IMR-90 (cell line): ENCODE data around the gene TCF7L2. TPM values are rescaled to one million over a fixed set of nuclear protein-coding genes. Genes with fewer than 3 reads are reported as not detected.

Experiments used
- ATAC-seq: fragments of 200-7000 bp; cut with Tn5 transposase; 2 replicates; pipeline ENCODE4 v1.9.1; 2020; ENCODE audit warnings: low read depth, mild to moderate bottlenecking, moderate library complexity
- BruUV-seq: library from RNA; stranded (reverse); fragments of 400-500 nt; replicated peaks from 2 replicates; lab custom pipeline; 2021; lab: Mats Ljungman, UMichigan
- CTCF ChIA-PET: fragments of 300-600 bp; formaldehyde crosslinking; extraction: SDS; loops from one replicate; lab custom pipeline; 2021; ENCODE audit warnings: antibody characterized with exemption; lab: Yijun Ruan, JAX
- POLR2A ChIA-PET: fragments of 300-600 bp; sonication (Branson Sonifier 250); formaldehyde crosslinking; loops from one replicate; lab custom pipeline; 2022; ENCODE audit warnings: antibody characterized with exemption; ENCODE audit not compliant: unreplicated experiment; lab: Charles Lee
- DNase-seq: peaks from one replicate; pipeline ENCODE4 v3.0.0; 2013
- H2AFZ ChIP-seq: replicated peaks from 2 replicates; pipeline ENCODE3; 2013; ENCODE audit warnings: low read length, mild to moderate bottlenecking; ENCODE audit not compliant: poor library complexity
- H2AK5ac ChIP-seq: 2 replicates; pipeline ENCODE4 v1.6.1; 2013; ENCODE audit warnings: low read depth, low read length, inconsistent platforms
- H2AK9ac ChIP-seq: replicated peaks from 2 replicates; pipeline ENCODE3; 2013; ENCODE audit warnings: mild to moderate bottlenecking, low read depth, low read length, moderate library complexity; ENCODE audit not compliant: poor library complexity
- H2BK120ac ChIP-seq: 2 replicates; pipeline ENCODE4 v1.6.1; 2013; ENCODE audit warnings: low read depth, low read length, inconsistent platforms
- H2BK15ac ChIP-seq: 3 replicates; pipeline ENCODE4 v1.6.1; 2013; ENCODE audit warnings: low read depth, low read length, inconsistent platforms
- H2BK20ac ChIP-seq: 2 replicates; pipeline ENCODE4 v1.6.1; 2013; ENCODE audit warnings: low read depth, mild to moderate bottlenecking, inconsistent platforms, low read length, moderate library complexity
- H2BK5ac ChIP-seq: 2 replicates; pipeline ENCODE4 v1.6.1; 2013; ENCODE audit warnings: mild to moderate bottlenecking, low read depth, low read length, inconsistent platforms; ENCODE audit not compliant: poor library complexity, severe bottlenecking
- H3K14ac ChIP-seq: replicated peaks from 2 replicates; pipeline ENCODE4 v1.6.1; 2013; ENCODE audit warnings: low read depth, low read length, inconsistent platforms
- H3K18ac ChIP-seq: 2 replicates; pipeline ENCODE4 v1.6.1; 2013; ENCODE audit warnings: low read depth, low read length, control low read depth
- H3K23ac ChIP-seq: 2 replicates; pipeline ENCODE4 v1.6.1; 2013; ENCODE audit warnings: low read depth, low read length, inconsistent platforms
- H3K27ac ChIP-seq: 2 replicates; pipeline ENCODE4 v1.5.1; 2013; ENCODE audit warnings: mild to moderate bottlenecking, control low read depth, low read length; ENCODE audit not compliant: insufficient read depth
- H3K27me3 ChIP-seq: 2 replicates; pipeline ENCODE4 v1.6.1; 2013; ENCODE audit warnings: low read length; ENCODE audit not compliant: control insufficient read depth, insufficient read depth
- H3K36me3 ChIP-seq: 2 replicates; pipeline ENCODE4 v1.6.1; 2013; ENCODE audit warnings: low read length, mixed read lengths; ENCODE audit not compliant: control insufficient read depth, insufficient read depth
- H3K4ac ChIP-seq: 2 replicates; pipeline ENCODE4 v1.6.1; 2013; ENCODE audit warnings: low read depth, low read length, inconsistent platforms
- H3K4me1 ChIP-seq: 2 replicates; pipeline ENCODE4 v1.6.1; 2013; ENCODE audit warnings: low read length, mixed read lengths; ENCODE audit not compliant: control insufficient read depth, insufficient read depth
- H3K4me2 ChIP-seq: 2 replicates; pipeline ENCODE4 v1.6.1; 2013; ENCODE audit warnings: low read depth, mild to moderate bottlenecking, control low read depth, low read length, moderate library complexity
- H3K4me3 ChIP-seq: 2 replicates; pipeline ENCODE4 v1.5.1; 2013; ENCODE audit warnings: low read depth, mild to moderate bottlenecking, control low read depth, low read length, moderate library complexity; ENCODE audit not compliant: insufficient read depth
- H3K56ac ChIP-seq: 2 replicates; pipeline ENCODE4 v1.6.1; 2013; ENCODE audit warnings: low read length, inconsistent platforms; ENCODE audit not compliant: insufficient read depth; ENCODE audit errors: extremely low read depth
- H3K79me1 ChIP-seq, 2 experiments: 2 replicates each; pipeline ENCODE4 v1.6.1; 2013; ENCODE audit warnings: low read length in 2 of 2, inconsistent platforms in 1 of 2, low read depth in 1 of 2
- H3K9ac ChIP-seq: 2 replicates; pipeline ENCODE4 v1.6.1; 2013; ENCODE audit warnings: low read depth, low read length, control low read depth
- H3K9me1 ChIP-seq: 2 replicates; pipeline ENCODE4 v1.6.1; 2013; ENCODE audit warnings: low read length, inconsistent platforms; ENCODE audit not compliant: insufficient read depth
- H3K9me3 ChIP-seq: 2 replicates; pipeline ENCODE4 v1.6.1; 2013; ENCODE audit warnings: low read length; ENCODE audit not compliant: control insufficient read depth, insufficient read depth
- H4K20me1 ChIP-seq: 2 replicates; pipeline ENCODE4 v1.6.1; 2013; ENCODE audit warnings: low read length, inconsistent platforms; ENCODE audit not compliant: insufficient read depth
- H4K5ac ChIP-seq: 2 replicates; pipeline ENCODE4 v1.6.1; 2013; ENCODE audit warnings: mild to moderate bottlenecking, low read depth, low read length, control low read depth
- H4K8ac ChIP-seq, 2 experiments: 2 replicates each; pipeline ENCODE4 v1.6.1; 2013; ENCODE audit warnings: low read depth in 2 of 2, low read length in 2 of 2, control low read depth in 1 of 2, inconsistent platforms in 1 of 2
- H4K91ac ChIP-seq: 2 replicates; pipeline ENCODE4 v1.6.1; 2013; ENCODE audit warnings: low read depth, low read length, inconsistent platforms; ENCODE audit not compliant: insufficient read depth
- CEBPB ChIP-seq: IDR thresholded peaks from 2 replicates; pipeline ENCODE4 v1.6.1; 2012; ENCODE audit warnings: low read depth, low read length, improper control_type of control experiment
- MAFK ChIP-seq: IDR thresholded peaks from 2 replicates; pipeline ENCODE4 v1.6.1; 2012; ENCODE audit warnings: low read depth, low read length, improper control_type of control experiment
- WGBS, 2 experiments: methylation state at CpG; one replicate each; pipeline versions ENCODE4 v1.1.5 to v1.1.7; 2013; ENCODE audit warnings: missing lambda C conversion rate in 2 of 2; ENCODE audit not compliant: insufficient read length in 1 of 2; ENCODE audit errors: extremely low coverage in 2 of 2; 5-methylcytosine and 5-hydroxymethylcytosine counted together
- dilution Hi-C: fragments of 300-500 bp; cut with HindIII; formaldehyde crosslinking; loops from one replicate; pipeline ENCODE4 v1.14.3; 2018; ENCODE audit warnings: low sequenced_read_pairs; ENCODE audit not compliant: unreplicated experiment
- in situ Hi-C: fragments of 300-500 bp; cut with MboI; formaldehyde crosslinking; loops from 3 replicates; pipeline ENCODE4 v1.14.3; 2019; ENCODE audit warnings: low sequenced_read_pairs, inconsistent platforms, mixed read lengths
- intact Hi-C: fragments of 100-400 bp; cut with micrococcal nuclease; formaldehyde crosslinking; loops from 2 replicates; pipeline ENCODE4 v1.10.0; 2022
- polyA plus RNA-seq, 3 experiments: library from polyadenylated mRNA; depleted of rRNA; stranded (reverse); fragments of >200 nt; gene quantifications; 2 replicates each; pipeline ENCODE4 v1.2.3, GENCODE V29; 2012; ENCODE audit warnings: low replicate concordance in 1 of 3
- total RNA-seq: library from RNA; depleted of rRNA; stranded (reverse); fragments of >200 nt; gene quantifications from 2 replicates; pipeline ENCODE4 v1.2.3, GENCODE V29; 2012

TCF7L2 gene
- total and polyA plus RNA-seq, 2 of the 4 experiments (the other 2 are of a cell fraction), result 1.3 to 12.2 TPM

GRCh38 chr10:113132591-113133121 is 182.6 kb downstream of the TCF7L2 start:
- in situ Hi-C loops, result loop anchor here (10.0 to 25.0 kb wide), 2 partner anchors 252 to 570 kb away; no protein-coding TSS in a partner anchor
- no CpG with 5 or more reads among the region's 11 CpGs for WGBS, 2 experiments
- no peak overlapping the region for H3K23ac ChIP-seq
- no peak overlapping the region for H2AFZ ChIP-seq
- H3K4me1 ChIP-seq, result peaks cover 14% of the 10 kb centered on the region
- BruUV-seq, result no TSS peak
- no peak overlapping the region for H2BK5ac ChIP-seq
- 0 out of 2 replicates have a peak overlapping the region, but pooled peaks have one; percentile 23 for H2BK20ac ChIP-seq
- H3K27ac ChIP-seq, result peak overlapping the region; percentile 84; the same call in 1 of the 2 replicates
- peak overlapping the region; percentile 31; the same call in 1 of the 2 replicates for H3K18ac ChIP-seq
- H4K91ac ChIP-seq, result no peak overlapping the region
- intact Hi-C loops, result no loop called here
- H3K9me1 ChIP-seq, result peaks cover 13% of the 10 kb centered on the region
- H3K4me3 ChIP-seq, result no peak overlapping the region
- TF ChIP-seq MAFK (no peak), CEBPB (0 out of 2 replicates have a peak, but pooled peaks have one; percentile 11)
- no peak overlapping the region for H2AK5ac ChIP-seq
- H4K20me1 ChIP-seq, result peaks cover 10% of the 10 kb centered on the region; the same call in 1 of the 2 replicates
- DNase-seq (peak; percentile 32), ATAC-seq (peak; percentile 30)
- H3K56ac ChIP-seq, result no peak overlapping the region
- H2BK120ac ChIP-seq, result no peak overlapping the region
- peak overlapping the region; percentile 19; the same call in 1 of the 2 replicates for H3K4me2 ChIP-seq
- H3K9me3 ChIP-seq, result no peaks in the 10 kb centered on the region
- dilution Hi-C loops, result no loop called here
- H3K27me3 ChIP-seq, result no peaks in the 10 kb centered on the region
- H3K9ac ChIP-seq, result no peak overlapping the region
- CTCF ChIA-PET, result interaction anchor here (1.3 kb wide), 1 partner anchor 253 kb away, joined by 6 read pairs; no protein-coding TSS in a partner anchor
- H3K14ac ChIP-seq, result no peak overlapping the region
- POLR2A ChIA-PET, result no interaction called here
- H3K79me1 ChIP-seq, result peaks cover 18 to 30% of the 10 kb centered on the region in 2 experiments
- no peak overlapping the region for H4K5ac ChIP-seq
- no peak overlapping the region for H3K4ac ChIP-seq
- peaks cover 2% of the 10 kb centered on the region; the same call in 1 of the 2 replicates for H3K36me3 ChIP-seq
- H2AK9ac ChIP-seq, result no peak overlapping the region
- H4K8ac ChIP-seq, result peak overlapping the region in 1 of 2 experiments; percentile 25; a peak in 1 of 4 replicates
- H2BK15ac ChIP-seq, result no peak overlapping the region
